ENCODE measurements around the gene IL36G.

The IL36G gene

DNA sequence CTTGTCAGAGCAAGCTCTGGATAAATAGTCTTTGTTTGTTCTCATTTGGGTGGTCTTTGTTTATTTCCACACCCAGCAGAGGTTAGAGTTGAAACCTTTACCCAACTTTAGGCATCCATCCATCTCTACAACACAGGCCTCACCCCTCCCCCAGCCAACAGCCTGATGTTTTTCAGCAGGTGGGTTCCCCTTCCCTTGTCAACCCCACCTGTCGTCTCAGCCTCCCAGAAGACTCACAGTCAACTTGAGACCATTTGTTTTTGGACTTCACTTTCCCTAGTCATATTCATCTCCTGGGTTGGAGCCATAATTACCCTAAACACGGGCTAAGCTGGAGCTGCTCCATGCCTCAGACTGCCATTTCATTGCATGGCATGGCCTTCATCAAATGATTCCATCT lies 31.7 kb upstream of the IL36G start:
- Histone ChIP-seq H3K36me3 (ENCODE audit: control insufficient read depth, insufficient read depth, low read length) (no peaks in the 10 kb centered on the region), H3K4me1 (ENCODE audit: control insufficient read depth, insufficient read depth, low read length, poor library complexity, severe bottlenecking) (no peaks in the 10 kb centered on the region), H3K9me3 (ENCODE audit: control insufficient read depth, low read length) (no peaks in the 10 kb centered on the region), H3K4me3 (ENCODE audit: insufficient read depth, low read depth, low read length, poor library complexity, severe bottlenecking) (no peak overlapping the region), H3K27me3 (replicated peaks; ENCODE audit: control insufficient read depth, insufficient read depth, low read length, poor library complexity, severe bottlenecking) (no peaks in the 10 kb centered on the region), H3K27ac (ENCODE audit: insufficient read depth, low read length, poor library complexity, severe bottlenecking) (no peak overlapping the region)
- DNase-seq, result no peak

DNA sequence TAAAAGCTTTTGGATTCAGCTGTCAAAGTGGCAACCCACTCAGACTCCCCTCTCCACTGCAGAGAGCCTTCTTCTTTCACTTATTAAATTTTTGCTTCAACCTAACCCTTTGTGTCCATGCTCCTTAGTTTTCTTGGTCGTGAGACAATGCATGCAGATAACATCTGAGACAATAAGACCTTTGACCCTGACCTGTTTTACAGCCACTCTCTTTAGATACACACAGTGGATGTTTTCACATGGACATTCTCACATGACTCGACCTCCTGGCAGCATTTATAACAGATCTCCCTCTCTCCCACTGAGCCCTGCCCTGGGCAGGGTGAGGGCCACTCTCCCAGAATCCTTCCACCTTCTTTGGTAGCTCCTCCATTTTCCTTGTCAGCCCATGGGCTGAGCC lies 30.4 kb upstream of the IL36G start:
- no peaks in the 10 kb centered on the region for H3K36me3 ChIP-seq (ENCODE audit: control insufficient read depth, insufficient read depth, low read length)
- no peaks in the 10 kb centered on the region for H3K4me1 ChIP-seq (ENCODE audit: control insufficient read depth, insufficient read depth, low read length, poor library complexity, severe bottlenecking)
- no peak overlapping the region for H3K27ac ChIP-seq (ENCODE audit: insufficient read depth, low read length, poor library complexity, severe bottlenecking)
- no peak overlapping the region for H3K4me3 ChIP-seq (ENCODE audit: insufficient read depth, low read depth, low read length, poor library complexity, severe bottlenecking)
- no peaks in the 10 kb centered on the region for H3K9me3 ChIP-seq (ENCODE audit: control insufficient read depth, low read length)
- H3K27me3 ChIP-seq (replicated peaks; ENCODE audit: control insufficient read depth, insufficient read depth, low read length, poor library complexity, severe bottlenecking), result no peaks in the 10 kb centered on the region
- DNase-seq, result no peak

DNA sequence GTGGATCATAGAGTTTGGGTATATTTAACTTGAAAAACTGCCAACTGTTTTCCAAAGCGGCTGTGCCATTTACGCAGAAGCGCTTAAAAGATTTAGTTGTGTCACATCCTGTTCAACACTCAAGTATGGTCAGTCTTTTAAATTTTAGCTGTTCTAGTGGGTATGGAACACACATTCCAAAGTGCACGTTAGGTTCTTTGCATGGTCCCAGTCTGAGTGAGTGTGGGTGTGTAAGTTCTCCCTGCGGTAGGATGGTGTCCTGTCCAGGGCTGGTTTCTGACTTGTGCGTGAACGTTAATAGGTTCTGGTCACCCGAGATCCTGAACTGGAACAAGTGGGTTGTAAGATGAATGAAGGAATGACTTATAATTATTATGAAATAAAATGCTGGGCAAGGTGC lies 28.4 kb upstream of the IL36G start:
- no peak overlapping the region for H3K27ac ChIP-seq (ENCODE audit: insufficient read depth, low read length, poor library complexity, severe bottlenecking)
- H3K27me3 ChIP-seq (replicated peaks; ENCODE audit: control insufficient read depth, insufficient read depth, low read length, poor library complexity, severe bottlenecking), result no peaks in the 10 kb centered on the region
- no peaks in the 10 kb centered on the region for H3K36me3 ChIP-seq (ENCODE audit: control insufficient read depth, insufficient read depth, low read length)
- H3K4me3 ChIP-seq (ENCODE audit: insufficient read depth, low read depth, low read length, poor library complexity, severe bottlenecking), result no peak overlapping the region
- no peaks in the 10 kb centered on the region for H3K9me3 ChIP-seq (ENCODE audit: control insufficient read depth, low read length)
- H3K4me1 ChIP-seq (ENCODE audit: control insufficient read depth, insufficient read depth, low read length, poor library complexity, severe bottlenecking), result no peaks in the 10 kb centered on the region
- no peak for DNase-seq

DNA sequence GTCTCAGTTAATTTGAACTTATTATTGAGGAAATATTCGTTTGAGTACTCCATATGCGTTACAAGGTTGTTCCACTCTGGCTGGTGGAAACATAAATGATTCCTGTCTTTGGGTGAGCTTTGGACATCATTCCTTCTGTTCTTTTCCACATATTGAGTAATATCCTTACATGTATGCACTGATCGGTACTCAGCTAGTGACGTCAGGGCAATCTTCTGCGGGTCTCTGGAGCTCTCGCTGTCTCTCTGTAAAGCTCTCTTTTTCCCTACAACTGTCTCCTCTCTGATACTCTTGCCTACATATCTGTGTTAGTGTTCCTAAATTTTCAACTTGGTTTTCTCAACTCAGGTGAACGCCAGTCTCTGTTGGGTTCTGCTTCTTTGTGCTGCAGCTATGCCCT lies 23.4 kb upstream of the IL36G start:
- no peak for DNase-seq
- H3K4me1 ChIP-seq (ENCODE audit: control insufficient read depth, insufficient read depth, low read length, poor library complexity, severe bottlenecking), result no peaks in the 10 kb centered on the region
- no peaks in the 10 kb centered on the region for H3K27me3 ChIP-seq (replicated peaks; ENCODE audit: control insufficient read depth, insufficient read depth, low read length, poor library complexity, severe bottlenecking)
- no peak overlapping the region for H3K4me3 ChIP-seq (ENCODE audit: insufficient read depth, low read depth, low read length, poor library complexity, severe bottlenecking)
- H3K9me3 ChIP-seq (ENCODE audit: control insufficient read depth, low read length), result no peaks in the 10 kb centered on the region
- H3K36me3 ChIP-seq (ENCODE audit: control insufficient read depth, insufficient read depth, low read length), result no peaks in the 10 kb centered on the region
- H3K27ac ChIP-seq (ENCODE audit: insufficient read depth, low read length, poor library complexity, severe bottlenecking), result no peak overlapping the region

DNA sequence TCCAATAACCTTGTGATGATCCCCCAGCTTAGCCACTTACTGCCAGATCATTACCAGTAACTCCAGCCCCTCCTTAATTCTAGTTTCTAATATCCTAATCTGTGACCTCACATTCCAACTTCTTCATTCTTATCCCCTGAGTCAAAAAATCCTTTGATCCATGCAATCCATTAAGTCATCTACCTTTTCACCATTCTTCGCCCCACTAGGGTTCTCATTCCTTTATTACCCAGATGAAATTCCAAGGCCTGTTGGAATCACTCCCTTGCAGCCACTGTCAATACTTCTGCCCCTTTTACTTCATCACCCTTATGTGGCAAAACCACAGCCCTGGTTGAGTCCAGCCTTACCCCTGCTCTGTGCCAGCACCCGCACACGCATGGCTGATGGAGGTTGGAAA lies 20.3 kb upstream of the IL36G start:
- no peak for DNase-seq
- Histone ChIP-seq H3K27me3 (replicated peaks; ENCODE audit: control insufficient read depth, insufficient read depth, low read length, poor library complexity, severe bottlenecking) (no peaks in the 10 kb centered on the region), H3K4me1 (ENCODE audit: control insufficient read depth, insufficient read depth, low read length, poor library complexity, severe bottlenecking) (no peaks in the 10 kb centered on the region), H3K36me3 (ENCODE audit: control insufficient read depth, insufficient read depth, low read length) (no peaks in the 10 kb centered on the region), H3K4me3 (ENCODE audit: insufficient read depth, low read depth, low read length, poor library complexity, severe bottlenecking) (no peak overlapping the region), H3K27ac (ENCODE audit: insufficient read depth, low read length, poor library complexity, severe bottlenecking) (no peak overlapping the region), H3K9me3 (ENCODE audit: control insufficient read depth, low read length) (no peaks in the 10 kb centered on the region)

DNA sequence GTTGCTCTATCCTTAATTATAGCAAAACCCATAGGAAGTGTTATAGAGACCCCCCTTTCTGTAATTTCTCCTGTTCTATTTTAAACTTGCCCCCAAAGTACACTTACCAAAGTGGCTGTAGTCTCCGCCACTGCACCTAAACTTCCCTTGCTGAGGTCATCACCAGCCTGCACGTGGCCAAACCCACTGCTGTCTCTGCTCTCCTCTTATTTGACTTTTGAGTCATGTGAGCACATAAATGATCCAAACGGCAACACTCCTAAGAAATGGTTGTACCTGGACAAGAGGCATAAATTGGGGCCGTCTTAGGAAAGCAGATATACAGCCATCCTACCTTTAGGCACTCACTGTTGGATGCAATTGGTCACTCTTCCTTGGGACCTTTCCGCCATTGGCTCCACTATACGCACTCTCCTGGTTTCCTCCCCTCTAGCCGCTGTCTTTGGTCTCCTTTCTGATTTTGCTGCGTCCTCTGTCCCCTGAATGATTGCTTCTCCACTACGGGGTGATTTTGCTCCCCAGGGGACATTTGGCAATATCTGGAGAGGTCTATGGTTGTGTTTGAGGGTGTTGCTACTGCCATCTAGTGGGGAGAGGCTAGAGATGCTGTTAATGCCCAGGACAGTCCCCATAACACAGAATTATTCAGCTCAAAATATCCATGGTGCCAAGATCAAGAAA lies 19.2 kb upstream of the IL36G start:
- no peaks in the 10 kb centered on the region for H3K9me3 ChIP-seq (ENCODE audit: control insufficient read depth, low read length)
- no peak overlapping the region for H3K4me3 ChIP-seq (ENCODE audit: insufficient read depth, low read depth, low read length, poor library complexity, severe bottlenecking)
- no peaks in the 10 kb centered on the region for H3K27me3 ChIP-seq (replicated peaks; ENCODE audit: control insufficient read depth, insufficient read depth, low read length, poor library complexity, severe bottlenecking)
- H3K36me3 ChIP-seq (ENCODE audit: control insufficient read depth, insufficient read depth, low read length), result no peaks in the 10 kb centered on the region
- no peak for DNase-seq
- no peaks in the 10 kb centered on the region for H3K4me1 ChIP-seq (ENCODE audit: control insufficient read depth, insufficient read depth, low read length, poor library complexity, severe bottlenecking)
- H3K27ac ChIP-seq (ENCODE audit: insufficient read depth, low read length, poor library complexity, severe bottlenecking), result no peak overlapping the region

DNA sequence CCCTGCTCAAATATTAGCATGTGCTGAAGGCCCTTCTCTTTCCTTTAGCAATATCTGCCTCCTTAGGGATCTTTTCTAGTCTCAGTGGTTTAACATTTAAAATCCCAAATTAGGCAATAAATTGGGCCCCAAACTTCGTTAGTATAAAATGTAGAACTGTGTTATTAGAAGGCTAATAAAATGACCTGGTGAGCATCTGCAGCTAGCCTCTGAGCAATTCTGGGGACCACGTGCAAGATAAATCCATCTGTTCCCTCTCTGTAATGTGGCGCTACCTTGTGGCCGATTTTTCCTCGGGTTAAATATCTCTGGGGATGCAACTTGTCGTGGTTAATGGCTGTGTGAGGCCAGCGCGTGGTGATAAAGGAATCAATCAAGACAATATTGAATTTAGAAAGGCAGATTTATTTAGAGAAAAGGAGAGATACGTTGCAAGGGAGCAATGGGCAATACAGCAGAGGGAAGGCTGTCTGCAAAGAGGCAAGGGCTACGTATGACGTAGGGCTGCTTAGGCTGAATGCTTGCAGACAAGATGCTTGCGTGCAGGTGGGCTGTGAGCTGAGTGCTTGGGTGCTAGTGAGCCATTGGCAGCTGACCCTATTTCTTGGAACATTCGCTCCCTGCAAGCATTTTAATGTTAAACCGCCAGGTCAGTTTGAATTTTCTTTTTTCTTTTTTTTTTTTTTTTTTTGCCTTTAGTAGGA lies 18.5 kb upstream of the IL36G start:
- Histone ChIP-seq H3K4me3 (ENCODE audit: insufficient read depth, low read depth, low read length, poor library complexity, severe bottlenecking) (no peak overlapping the region), H3K36me3 (ENCODE audit: control insufficient read depth, insufficient read depth, low read length) (no peaks in the 10 kb centered on the region), H3K27ac (ENCODE audit: insufficient read depth, low read length, poor library complexity, severe bottlenecking) (no peak overlapping the region), H3K9me3 (ENCODE audit: control insufficient read depth, low read length) (no peaks in the 10 kb centered on the region), H3K27me3 (replicated peaks; ENCODE audit: control insufficient read depth, insufficient read depth, low read length, poor library complexity, severe bottlenecking) (no peaks in the 10 kb centered on the region), H3K4me1 (ENCODE audit: control insufficient read depth, insufficient read depth, low read length, poor library complexity, severe bottlenecking) (no peaks in the 10 kb centered on the region)
- no peak for DNase-seq

DNA sequence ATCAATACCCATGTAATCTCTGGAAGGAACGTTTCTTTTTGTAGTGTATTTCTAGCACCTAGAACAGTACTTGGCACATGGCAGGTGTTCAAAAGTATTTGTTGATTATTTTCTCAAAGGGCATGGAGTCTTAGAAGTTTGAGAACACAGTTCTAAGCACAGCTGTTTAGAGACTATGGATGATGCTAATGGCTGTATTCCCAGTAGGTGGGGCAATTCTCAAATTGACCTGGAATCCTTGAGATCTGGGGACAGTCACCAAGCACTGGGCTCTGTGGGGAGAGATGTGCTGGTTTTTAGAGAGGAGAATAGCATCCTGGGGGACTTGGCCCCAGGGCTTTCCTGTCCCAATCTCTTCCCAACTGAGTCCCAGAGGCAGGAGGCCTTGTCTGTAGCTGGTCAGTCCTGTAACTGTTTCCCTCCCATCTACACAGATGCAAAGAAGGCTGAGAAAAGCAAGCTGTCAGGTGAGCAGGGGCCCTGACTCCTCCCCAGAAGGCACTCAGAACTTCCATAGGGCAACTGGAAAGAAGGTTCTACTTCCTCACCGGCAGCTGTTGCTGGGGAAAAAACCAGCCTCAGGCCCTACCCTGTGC lies 17.5 kb upstream of the IL36G start:
- no peaks in the 10 kb centered on the region for H3K9me3 ChIP-seq (ENCODE audit: control insufficient read depth, low read length)
- no peaks in the 10 kb centered on the region for H3K27me3 ChIP-seq (replicated peaks; ENCODE audit: control insufficient read depth, insufficient read depth, low read length, poor library complexity, severe bottlenecking)
- H3K4me1 ChIP-seq (ENCODE audit: control insufficient read depth, insufficient read depth, low read length, poor library complexity, severe bottlenecking), result no peaks in the 10 kb centered on the region
- H3K27ac ChIP-seq (ENCODE audit: insufficient read depth, low read length, poor library complexity, severe bottlenecking), result no peak overlapping the region
- no peak for DNase-seq
- no peak overlapping the region for H3K4me3 ChIP-seq (ENCODE audit: insufficient read depth, low read depth, low read length, poor library complexity, severe bottlenecking)
- no peaks in the 10 kb centered on the region for H3K36me3 ChIP-seq (ENCODE audit: control insufficient read depth, insufficient read depth, low read length)

DNA sequence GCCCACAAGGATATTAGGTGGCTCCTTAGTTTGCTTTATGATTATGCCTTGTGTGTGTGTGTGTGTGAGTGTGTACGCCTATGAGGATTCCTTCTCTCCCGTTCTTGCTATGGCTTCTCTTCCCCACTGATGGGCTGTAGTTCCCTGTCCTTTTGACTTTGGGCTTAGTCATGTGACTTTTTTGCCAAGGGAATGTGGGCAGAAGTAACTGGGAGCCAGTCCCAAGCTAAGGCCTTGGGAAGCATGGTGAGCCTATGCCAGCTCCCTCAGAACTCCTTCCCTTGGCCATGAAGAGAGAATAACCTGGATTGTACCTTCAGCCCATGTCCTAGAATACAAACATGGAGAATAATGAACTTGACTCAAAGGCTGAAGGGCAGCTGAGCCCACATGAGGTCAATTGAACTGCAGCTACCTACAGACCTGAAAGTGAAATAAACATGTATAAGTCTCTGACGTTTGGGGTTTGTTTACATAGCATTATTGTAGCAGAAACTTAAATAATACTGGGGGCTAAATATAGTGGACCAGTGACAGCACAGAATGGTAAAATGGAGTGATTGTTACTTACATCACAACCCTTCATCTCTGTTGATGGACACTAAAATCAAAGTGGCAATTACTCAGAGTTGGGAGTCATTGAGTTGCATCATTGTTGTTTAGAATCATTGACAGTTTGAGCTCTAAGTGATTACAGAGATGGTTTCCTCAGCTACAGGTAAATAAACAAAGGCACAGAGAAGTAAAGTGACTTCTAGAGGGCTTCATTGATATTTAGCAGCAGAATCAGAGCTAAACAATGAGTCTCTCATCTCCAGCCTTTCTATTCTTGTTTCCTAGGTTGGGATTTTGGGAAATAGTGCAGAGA lies 15.3 kb upstream of the IL36G start:
- DNase-seq, result no peak
- H3K4me3 ChIP-seq (ENCODE audit: insufficient read depth, low read depth, low read length, poor library complexity, severe bottlenecking), result no peak overlapping the region
- H3K27ac ChIP-seq (ENCODE audit: insufficient read depth, low read length, poor library complexity, severe bottlenecking), result no peak overlapping the region
- H3K4me1 ChIP-seq (ENCODE audit: control insufficient read depth, insufficient read depth, low read length, poor library complexity, severe bottlenecking), result no peaks in the 10 kb centered on the region
- H3K9me3 ChIP-seq (ENCODE audit: control insufficient read depth, low read length), result no peaks in the 10 kb centered on the region
- H3K27me3 ChIP-seq (replicated peaks; ENCODE audit: control insufficient read depth, insufficient read depth, low read length, poor library complexity, severe bottlenecking), result no peaks in the 10 kb centered on the region
- no peaks in the 10 kb centered on the region for H3K36me3 ChIP-seq (ENCODE audit: control insufficient read depth, insufficient read depth, low read length)
